Measurements from ENCODE around the gene APOE. TPM values are rescaled to one million over a fixed set of nuclear protein-coding genes. Genes with fewer than 3 reads are reported as not detected.
A peak's percentile ranks its signal among the peaks of the same experiment; 100 is the strongest.

The APOE gene
- total and polyA plus RNA-seq, 9 of the 15 experiments (the other 6 are each of a cell fraction or from before 2014, with no cell fraction given) = 0.14 to 180 (median 58.1) TPM; not detected in 1

DNA sequence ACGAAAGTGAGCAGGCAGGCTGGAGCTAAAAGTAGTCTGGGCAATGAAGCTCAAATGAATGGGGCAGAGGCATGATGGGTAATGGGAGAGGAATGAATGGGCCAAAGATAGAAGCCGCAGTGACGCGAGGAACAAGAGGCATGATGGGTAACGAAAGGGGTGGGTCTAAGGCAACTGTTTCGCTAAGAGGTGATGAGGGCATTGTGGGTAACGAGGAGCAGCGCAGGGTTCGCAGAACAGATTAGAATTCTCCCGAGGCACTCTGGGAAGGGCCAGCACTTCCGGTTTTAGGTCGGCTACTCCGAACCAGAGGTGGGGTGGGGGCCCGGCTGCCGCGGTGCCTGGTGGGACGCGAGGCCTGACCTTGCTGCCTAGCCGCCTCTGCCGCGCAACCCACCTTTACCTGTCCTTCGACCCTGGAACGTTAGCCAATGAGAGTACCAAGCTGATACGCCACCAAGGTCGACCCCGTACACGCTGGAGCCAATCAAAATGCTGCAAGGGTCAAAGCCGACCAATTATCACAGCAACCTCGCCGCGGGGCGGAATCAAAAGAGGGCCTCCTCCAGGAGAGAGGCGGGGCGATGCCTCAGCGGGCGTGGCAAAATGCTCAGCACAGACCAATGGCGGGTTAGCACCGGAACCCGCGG is 15.1 kb upstream of the APOE start (continued):
- TF ChIP-seq SMAD1 (IDR thresholded peaks at IDR 0.05; ENCODE audit: low read depth, low read length, partially characterized antibody) (peak; percentile 73), ZFP30 (CRISPR knock-in tag; IDR thresholded peaks at IDR 0.05; ENCODE audit: borderline replicate concordance) (no peak), CHD1 (IDR thresholded peaks at IDR 0.05; ENCODE audit: low read length) (no peak), BACH1 (tag; IDR thresholded peaks at IDR 0.05) (no peak; the same call in 1 of the 2 replicates), PRPF4 (IDR thresholded peaks at IDR 0.05; ENCODE audit: insufficient read depth, low read depth, low read length, poor library complexity, severe bottlenecking) (no peak), ZNF785 (CRISPR knock-in tag; IDR thresholded peaks at IDR 0.05) (no peak), ZNF76 (CRISPR knock-in tag; IDR thresholded peaks at IDR 0.05; ENCODE audit: borderline replicate concordance) (no peak), RFX5 (IDR thresholded peaks at IDR 0.05; ENCODE audit: low read depth, low read length) (no peak), CTBP1 (IDR thresholded peaks at IDR 0.05; ENCODE audit: borderline replicate concordance) (peak; percentile 17; the same call in 1 of the 2 replicates), STAT5B (CRISPR knock-in tag; IDR thresholded peaks at IDR 0.05) (no peak), EGR1 (conservative IDR thresholded peaks at IDR 0.05) (no peak), NELFE (IDR thresholded peaks at IDR 0.05; ENCODE audit: insufficient read depth, insufficient read length) (no peak), POLR2H (tag; IDR thresholded peaks at IDR 0.05; ENCODE audit: low read depth) (peak; percentile 69), ZNF133 (CRISPR knock-in tag; IDR thresholded peaks at IDR 0.05) (no peak), POLR2AphosphoS2 (IDR thresholded peaks at IDR 0.05; ENCODE audit: low read length) (peak; percentile 73; the same call in 1 of the 2 replicates), LCOR (CRISPR knock-in tag; IDR thresholded peaks at IDR 0.05) (no peak; the same call in 1 of the 2 replicates), ZNF668 (CRISPR knock-in tag; IDR thresholded peaks at IDR 0.05) (no peak), NFIX (CRISPR knock-in tag; IDR thresholded peaks at IDR 0.05; ENCODE audit: low read depth) (no peak), TAL1 (IDR thresholded peaks at IDR 0.05) (no peak)
- TF ChIP-seq, protein P1, sequence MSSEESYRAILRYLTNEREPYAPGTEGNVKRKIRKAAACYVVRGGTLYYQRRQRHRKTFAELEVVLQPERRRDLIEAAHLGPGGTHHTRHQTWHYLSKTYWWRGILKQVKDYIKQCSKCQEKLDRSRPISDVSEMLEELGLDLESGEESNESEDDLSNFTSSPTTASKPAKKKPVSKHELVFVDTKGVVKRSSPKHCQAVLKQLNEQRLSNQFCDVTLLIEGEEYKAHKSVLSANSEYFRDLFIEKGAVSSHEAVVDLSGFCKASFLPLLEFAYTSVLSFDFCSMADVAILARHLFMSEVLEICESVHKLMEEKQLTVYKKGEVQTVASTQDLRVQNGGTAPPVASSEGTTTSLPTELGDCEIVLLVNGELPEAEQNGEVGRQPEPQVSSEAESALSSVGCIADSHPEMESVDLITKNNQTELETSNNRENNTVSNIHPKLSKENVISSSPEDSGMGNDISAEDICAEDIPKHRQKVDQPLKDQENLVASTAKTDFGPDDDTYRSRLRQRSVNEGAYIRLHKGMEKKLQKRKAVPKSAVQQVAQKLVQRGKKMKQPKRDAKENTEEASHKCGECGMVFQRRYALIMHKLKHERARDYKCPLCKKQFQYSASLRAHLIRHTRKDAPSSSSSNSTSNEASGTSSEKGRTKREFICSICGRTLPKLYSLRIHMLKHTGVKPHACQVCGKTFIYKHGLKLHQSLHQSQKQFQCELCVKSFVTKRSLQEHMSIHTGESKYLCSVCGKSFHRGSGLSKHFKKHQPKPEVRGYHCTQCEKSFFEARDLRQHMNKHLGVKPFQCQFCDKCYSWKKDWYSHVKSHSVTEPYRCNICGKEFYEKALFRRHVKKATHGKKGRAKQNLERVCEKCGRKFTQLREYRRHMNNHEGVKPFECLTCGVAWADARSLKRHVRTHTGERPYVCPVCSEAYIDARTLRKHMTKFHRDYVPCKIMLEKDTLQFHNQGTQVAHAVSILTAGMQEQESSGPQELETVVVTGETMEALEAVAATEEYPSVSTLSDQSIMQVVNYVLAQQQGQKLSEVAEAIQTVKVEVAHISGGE (CRISPR knock-in tag; IDR thresholded peaks at IDR 0.05) = no peak; a peak in 2 of 6 replicates
- TF ChIP-seq, protein P2, sequence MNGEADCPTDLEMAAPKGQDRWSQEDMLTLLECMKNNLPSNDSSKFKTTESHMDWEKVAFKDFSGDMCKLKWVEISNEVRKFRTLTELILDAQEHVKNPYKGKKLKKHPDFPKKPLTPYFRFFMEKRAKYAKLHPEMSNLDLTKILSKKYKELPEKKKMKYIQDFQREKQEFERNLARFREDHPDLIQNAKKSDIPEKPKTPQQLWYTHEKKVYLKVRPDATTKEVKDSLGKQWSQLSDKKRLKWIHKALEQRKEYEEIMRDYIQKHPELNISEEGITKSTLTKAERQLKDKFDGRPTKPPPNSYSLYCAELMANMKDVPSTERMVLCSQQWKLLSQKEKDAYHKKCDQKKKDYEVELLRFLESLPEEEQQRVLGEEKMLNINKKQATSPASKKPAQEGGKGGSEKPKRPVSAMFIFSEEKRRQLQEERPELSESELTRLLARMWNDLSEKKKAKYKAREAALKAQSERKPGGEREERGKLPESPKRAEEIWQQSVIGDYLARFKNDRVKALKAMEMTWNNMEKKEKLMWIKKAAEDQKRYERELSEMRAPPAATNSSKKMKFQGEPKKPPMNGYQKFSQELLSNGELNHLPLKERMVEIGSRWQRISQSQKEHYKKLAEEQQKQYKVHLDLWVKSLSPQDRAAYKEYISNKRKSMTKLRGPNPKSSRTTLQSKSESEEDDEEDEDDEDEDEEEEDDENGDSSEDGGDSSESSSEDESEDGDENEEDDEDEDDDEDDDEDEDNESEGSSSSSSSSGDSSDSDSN (IDR thresholded peaks at IDR 0.05; ENCODE audit: borderline replicate concordance in 1 of 2, low read depth in 2 of 2, low read length in 2 of 2) = no peak
- TF ChIP-seq, protein P3, sequence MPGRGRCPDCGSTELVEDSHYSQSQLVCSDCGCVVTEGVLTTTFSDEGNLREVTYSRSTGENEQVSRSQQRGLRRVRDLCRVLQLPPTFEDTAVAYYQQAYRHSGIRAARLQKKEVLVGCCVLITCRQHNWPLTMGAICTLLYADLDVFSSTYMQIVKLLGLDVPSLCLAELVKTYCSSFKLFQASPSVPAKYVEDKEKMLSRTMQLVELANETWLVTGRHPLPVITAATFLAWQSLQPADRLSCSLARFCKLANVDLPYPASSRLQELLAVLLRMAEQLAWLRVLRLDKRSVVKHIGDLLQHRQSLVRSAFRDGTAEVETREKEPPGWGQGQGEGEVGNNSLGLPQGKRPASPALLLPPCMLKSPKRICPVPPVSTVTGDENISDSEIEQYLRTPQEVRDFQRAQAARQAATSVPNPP (IDR thresholded peaks at IDR 0.05; ENCODE audit: borderline replicate concordance, insufficient read depth, insufficient read length) = no peak
